HG03378 (cell line): ENCODE measurements around the gene TTPAL.

ENCODE experiments used
- ATAC-seq: cut with Tn5 transposase; IDR thresholded peaks from one replicate; pipeline ENCODE4 v1.9.1; 2021; ENCODE audit warnings: mild to moderate bottlenecking, moderate library complexity; ENCODE audit not compliant: unreplicated experiment

Gene TTPAL

GRCh38 chr20:44475694-44476560 is at the start of gene TTPAL:
Gene TTPAL (plus strand): TSS chr20:44475874. CDS start chr20:44480000, 4,126 bp downstream.
- peak; percentile 66 for ATAC-seq

DNA sequence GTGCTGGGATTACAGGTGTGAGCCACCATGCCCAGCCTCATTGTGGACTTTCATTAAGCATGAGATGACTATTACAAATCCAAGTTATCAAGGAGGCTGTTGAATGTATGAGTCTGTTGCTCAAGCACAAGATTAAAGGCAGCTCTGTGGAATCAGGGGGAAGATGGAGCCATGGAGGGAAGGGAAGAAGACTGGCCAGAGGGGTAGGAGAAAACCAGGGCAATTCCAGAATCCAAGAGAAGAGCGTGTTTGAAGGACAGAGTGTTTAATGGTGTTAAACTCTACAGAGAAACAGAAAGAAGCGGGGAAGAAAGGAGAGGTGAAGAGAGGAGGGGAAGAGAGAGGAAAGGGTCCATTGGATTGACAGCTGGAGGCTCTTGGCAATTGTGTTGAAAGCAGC is 49.8 kb upstream of the TTPAL start:
- no peak for ATAC-seq

DNA sequence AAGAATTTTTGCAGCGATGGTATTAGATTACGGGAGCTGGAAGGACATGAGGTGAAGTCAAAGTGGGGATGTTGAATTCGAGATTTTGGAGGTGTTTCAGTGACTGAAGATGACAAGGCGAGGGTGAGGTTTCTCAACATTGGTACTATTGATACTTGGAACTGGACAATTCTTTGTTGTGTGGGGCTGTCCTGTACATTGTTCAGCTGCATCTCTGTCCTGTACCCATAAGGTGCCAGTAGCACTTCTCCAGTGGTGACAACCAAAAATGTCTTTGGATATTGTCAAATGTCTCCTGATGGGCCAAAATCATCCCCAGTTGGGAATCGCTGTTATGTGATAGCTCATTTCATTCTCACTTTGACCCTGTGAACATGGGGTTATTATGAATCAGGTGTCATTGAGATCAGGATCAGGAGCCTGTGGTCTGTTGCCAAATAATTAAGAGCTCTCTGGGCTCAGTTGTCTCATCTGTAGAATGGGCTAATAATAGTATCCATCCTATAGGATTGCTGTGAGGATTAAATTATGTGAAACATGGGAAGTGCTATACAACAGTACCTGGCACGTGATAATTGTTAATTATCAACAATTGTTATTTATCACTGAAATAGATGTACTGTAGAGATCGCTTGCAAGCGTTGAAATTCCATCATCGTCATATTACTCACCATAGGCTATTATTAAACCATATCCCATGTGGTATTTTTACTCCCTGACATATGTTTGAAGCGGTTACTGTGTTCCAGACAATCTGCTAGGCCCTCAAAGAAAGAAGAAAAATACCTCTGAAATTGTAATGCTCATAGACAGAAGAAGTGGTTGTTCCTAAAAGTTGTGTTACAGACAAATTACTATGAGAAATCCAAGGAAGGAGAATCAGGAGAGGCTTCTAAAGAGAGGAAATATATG is 48.5 kb upstream of the TTPAL start:
- no peak for ATAC-seq

DNA sequence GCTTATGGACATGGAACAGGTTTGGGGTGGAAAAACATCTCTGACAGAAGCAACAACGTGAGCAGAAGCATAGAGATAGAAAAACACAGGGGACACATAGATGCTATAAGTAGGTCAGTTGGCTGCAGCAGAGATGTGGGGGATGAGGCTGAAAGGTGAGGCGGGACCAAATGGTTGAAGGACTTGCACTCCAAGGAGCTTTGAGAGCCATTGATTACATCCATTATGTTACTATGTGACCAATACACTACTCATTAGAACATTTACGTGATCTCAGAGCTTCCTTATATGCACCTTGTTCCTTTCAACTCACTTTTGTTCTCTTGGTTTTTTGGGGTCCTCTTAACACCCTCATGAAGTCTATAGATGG is 47.9 kb upstream of the TTPAL start:
- ATAC-seq, result no peak

DNA sequence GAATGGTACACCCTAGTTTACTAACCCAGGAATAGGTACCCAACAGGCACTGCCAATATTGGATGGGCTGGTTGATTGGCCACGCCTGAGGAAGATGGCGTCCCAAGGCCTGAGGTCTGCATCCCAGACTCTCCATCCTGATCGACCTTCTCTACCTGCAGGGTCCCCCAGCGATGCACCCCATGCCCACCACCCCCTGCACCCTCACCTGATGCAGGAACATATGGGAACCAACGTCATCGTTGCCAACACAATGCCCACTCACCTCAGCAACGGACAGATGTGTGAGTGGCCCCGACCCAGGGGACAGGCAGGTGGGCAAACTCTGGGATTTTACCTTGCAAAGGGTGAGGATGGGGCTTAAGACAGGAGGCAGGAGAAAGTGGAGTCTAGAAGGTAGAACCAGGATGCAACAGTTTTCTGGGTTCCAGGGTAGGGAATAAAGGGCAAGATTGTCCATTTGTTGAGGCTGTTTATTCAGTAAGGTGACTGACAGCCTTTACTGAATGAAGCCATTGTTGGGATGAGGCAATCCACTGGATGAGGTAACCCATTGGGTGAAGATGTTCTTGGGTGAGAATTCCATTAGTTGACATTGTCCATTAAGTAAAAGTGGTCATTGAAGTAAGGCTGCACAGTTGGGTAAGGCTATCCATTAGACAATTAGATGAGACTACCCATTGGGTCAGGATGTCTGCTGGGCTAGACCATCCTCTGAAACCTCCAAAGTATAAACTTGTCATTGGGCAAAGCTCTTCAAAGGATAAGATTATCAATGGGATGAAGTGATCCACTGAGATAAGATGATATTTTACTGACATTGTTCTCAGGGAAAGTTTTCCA is 47.3 kb upstream of the TTPAL start:
- no peak for ATAC-seq

DNA sequence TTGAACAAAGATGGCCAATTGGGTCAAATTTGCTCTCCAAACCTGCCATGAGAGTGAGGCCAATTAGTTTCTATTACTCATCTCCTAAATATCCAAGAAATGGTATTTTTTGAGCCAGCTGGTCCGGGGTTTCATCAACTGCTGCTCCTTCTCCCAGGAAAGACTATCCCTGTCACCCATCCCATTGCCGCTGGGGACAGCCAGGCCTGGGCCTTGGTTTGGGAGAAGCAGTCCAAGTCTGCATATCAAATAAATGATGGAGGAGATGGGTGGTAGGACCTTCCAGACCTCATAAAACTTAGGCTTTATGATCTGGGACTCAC is 46.7 kb upstream of the TTPAL start:
- ATAC-seq, result no peak

GRCh38 chr20:44429419-44430269 is 46.0 kb upstream of the TTPAL start:
- ATAC-seq, result no peak

- ATAC-seq, result no peak
Observed at GRCh38 chr20:44430270-44431065, 45.2 kb upstream of the TTPAL start.

GRCh38 chr20:44431118-44431501 is 44.6 kb upstream of the TTPAL start:
- no peak for ATAC-seq

DNA sequence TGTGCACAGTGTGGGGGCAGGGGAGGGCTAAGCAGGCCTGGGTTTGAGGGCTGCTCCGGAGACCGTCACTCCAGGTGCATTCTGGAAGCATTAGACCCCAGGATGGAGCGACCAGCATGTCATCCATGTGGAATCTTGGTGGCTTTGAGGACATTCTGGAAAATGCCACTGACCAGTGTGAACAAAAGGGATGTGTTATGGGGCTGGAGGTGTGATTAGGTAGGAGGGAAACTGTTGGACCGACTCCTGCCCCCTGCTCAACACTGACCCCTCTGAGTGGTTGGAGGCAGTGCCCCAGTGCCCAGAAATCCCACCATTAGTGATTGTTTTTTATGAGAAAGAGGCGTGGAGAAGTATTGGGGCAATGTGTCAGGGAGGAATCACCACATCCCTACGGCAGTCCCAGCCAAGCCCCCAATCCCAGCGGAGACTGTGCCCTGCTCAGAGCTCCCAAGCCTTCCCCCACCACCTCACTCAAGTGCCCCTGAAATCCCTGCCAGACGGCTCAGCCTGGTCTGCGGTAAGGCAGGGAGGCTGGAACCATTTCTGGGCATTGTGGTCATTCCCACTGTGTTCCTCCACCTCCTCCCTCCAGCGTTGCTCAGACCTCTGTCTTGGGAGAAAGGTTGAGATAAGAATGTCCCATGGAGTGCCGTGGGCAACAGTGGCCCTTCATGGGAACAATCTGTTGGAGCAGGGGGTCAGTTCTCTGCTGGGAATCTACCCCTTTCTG is 44.0 kb upstream of the TTPAL start:
- no peak for ATAC-seq

GRCh38 chr20:44432618-44433577 is 42.8 kb upstream of the TTPAL start:
- no peak for ATAC-seq

DNA sequence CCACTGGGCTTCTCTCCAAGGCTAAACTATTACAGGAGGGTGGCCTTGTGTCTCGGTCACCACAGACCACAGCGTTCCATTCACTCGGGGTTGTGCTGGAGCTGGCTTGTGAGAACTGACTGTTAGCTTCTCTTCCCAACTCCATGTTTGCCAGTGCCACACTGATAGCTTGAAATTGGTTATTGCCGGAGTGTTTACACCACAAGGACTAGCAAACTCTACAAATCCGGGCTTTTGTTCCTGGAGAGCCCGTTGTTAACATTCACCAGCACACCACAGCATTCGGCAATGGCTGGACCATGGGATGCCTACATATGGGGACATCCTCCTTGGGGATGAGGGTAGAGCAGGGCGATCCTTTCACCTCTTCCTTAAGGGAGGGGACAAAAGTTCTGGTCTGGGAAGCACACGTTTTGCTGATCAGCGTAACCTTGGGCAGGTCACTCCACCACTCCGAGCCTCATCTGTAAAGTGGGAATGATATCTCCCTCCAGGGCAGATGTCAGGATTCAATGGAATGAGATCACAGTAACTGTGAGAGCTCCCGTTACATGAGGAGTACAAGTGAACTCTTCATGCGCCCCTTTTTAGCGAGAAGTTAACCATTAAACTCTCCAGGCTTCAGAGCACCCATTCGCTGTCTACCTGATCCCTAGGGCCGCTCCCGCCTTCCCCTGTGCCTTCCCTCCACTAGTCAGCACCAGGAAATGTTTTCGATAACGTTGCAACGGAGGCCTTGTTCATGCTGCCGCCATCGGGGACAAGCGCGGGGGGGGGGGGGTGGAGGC is 41.7 kb upstream of the TTPAL start:
- no peak for ATAC-seq

- ATAC-seq, result no peak
Observed at GRCh38 chr20:44435630-44436335, 39.9 kb upstream of the TTPAL start.

DNA sequence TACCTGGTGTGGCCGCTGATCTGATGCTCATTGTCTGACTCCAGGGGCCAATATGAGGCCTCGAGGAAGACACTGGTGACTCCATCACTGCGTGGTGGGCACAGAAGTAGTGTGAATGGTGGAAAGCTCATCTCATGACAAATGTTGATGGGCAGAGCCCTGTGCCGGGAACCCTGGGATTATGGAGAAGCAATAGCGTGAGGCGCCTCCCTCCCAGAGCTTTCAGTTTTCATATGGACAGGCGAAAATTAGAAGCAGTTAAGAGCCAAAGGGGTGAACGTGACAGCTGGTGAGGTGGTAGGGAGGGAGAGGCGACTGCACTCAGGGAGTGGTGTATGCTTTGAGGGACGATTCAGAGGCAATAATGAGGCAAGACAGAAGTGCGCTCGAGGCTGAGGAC is 39.3 kb upstream of the TTPAL start:
- no peak for ATAC-seq

DNA sequence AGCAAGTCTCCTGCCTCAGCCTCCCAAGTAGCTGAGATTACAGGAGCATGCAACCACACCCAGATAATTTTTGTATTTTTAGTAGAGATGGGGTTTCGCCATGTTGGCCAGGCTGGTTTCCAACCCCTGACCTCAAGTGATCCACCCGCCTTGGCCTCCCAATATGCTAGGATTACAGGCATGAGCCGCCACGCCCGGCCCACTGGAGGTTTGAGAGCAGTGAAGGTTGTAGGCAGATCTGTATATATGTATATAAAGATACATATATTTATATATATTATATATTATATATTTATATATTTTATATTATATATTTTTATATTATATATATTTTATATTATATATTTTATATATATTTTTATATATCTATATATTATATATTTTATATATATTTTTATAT is 38.2 kb upstream of the TTPAL start:
- ATAC-seq, result no peak

GRCh38 chr20:44438782-44439181 is 36.9 kb upstream of the TTPAL start:
- ATAC-seq, result no peak
